Jurkat, Clone E6-1 (cell line): Measurements from ENCODE around the gene LMF2. TPM values are rescaled to one million over a fixed set of nuclear protein-coding genes. Genes with fewer than 3 reads are reported as not detected.
"Not testable (repeated sequence)": the region's sequence is repeated elsewhere in the genome, so short reads cannot be mapped to it uniquely, and the experiment has no call there.

Source experiments
- DNase-seq: peaks from one replicate; pipeline ENCODE4 v3.0.0-alpha.2; 2011; ENCODE audit warnings: low read depth, low spot score
- H3K4me3 ChIP-seq: 2 replicates; pipeline ENCODE4 v1.5.1; 2011; ENCODE audit warnings: mild to moderate bottlenecking, low read length, control low read depth, moderate library complexity
- polyA plus RNA-seq: library from polyadenylated mRNA; unstranded; fragments of >200 nt; gene quantifications from one replicate; pipeline ENCODE4 v1.2.1, GENCODE V29; 2012; ENCODE audit warnings: missing spikeins; ENCODE audit not compliant: insufficient read length, insufficient read depth

LMF2 gene
- 41.7 TPM for polyA plus RNA-seq

GRCh38 chr22:50507421-50507990, at the start of gene LMF2:
Gene LMF2 (minus strand): TSS chr22:50507702. CDS start chr22:50507675, 27 bp downstream.
- DNase-seq = peak; percentile 45
- H3K4me3 ChIP-seq = peak within 1 kb of the TSS; percentile 94

- H3K4me3 ChIP-seq = no peak overlapping the region
- no peak for DNase-seq
Observed at GRCh38 chr22:50556703-50557102, 49.2 kb upstream of the LMF2 start.

GRCh38 chr22:50553310-50553709, 45.8 kb upstream of the LMF2 start:
- DNase-seq = no peak
- no peak overlapping the region for H3K4me3 ChIP-seq

- no peak overlapping the region for H3K4me3 ChIP-seq
- DNase-seq = no peak
Observed at GRCh38 chr22:50551160-50551752, 43.8 kb upstream of the LMF2 start.

GRCh38 chr22:50550395-50550794, 42.9 kb upstream of the LMF2 start:
- no peak for DNase-seq
- no peak overlapping the region for H3K4me3 ChIP-seq

- no peak overlapping the region for H3K4me3 ChIP-seq
- DNase-seq = no peak
Observed at GRCh38 chr22:50548921-50549790, 41.7 kb upstream of the LMF2 start.

GRCh38 chr22:50548040-50548920, 40.8 kb upstream of the LMF2 start:
- H3K4me3 ChIP-seq = no peak overlapping the region
- DNase-seq = no peak

- no peak overlapping the region for H3K4me3 ChIP-seq
- DNase-seq = no peak
Observed at GRCh38 chr22:50547263-50547985, 39.9 kb upstream of the LMF2 start.

GRCh38 chr22:50546326-50547262, 39.1 kb upstream of the LMF2 start:
- no peak overlapping the region for H3K4me3 ChIP-seq
- no peak for DNase-seq

- no peak within 1 kb of the TSS for H3K4me3 ChIP-seq
- no peak for DNase-seq
Observed at GRCh38 chr22:50545522-50546325, 38.2 kb upstream of the LMF2 start, which contains the start of gene KLHDC7B. Gene KLHDC7B (plus strand): TSS chr22:50545899. CDS start chr22:50546244, 345 bp downstream.

GRCh38 chr22:50544746-50545253, 37.3 kb upstream of the LMF2 start:
- no peak overlapping the region for H3K4me3 ChIP-seq
- no peak for DNase-seq

- DNase-seq = no peak
- H3K4me3 ChIP-seq = no peak overlapping the region; the same call in none of the 2 replicates
Observed at GRCh38 chr22:50544078-50544745, 36.7 kb upstream of the LMF2 start.

GRCh38 chr22:50542416-50542927, 35.0 kb upstream of the LMF2 start:
- no peak for DNase-seq
- no peak overlapping the region for H3K4me3 ChIP-seq

GRCh38 chr22:50541667-50542026, 34.1 kb upstream of the LMF2 start:
- H3K4me3 ChIP-seq = not testable (repeated sequence)

GRCh38 chr22:50540381-50540780, 32.9 kb upstream of the LMF2 start:
- no peak overlapping the region for H3K4me3 ChIP-seq
- DNase-seq = no peak

More at GRCh38 chr22:50541667-50542026, 34.1 kb upstream of the LMF2 start:
- DNase-seq = not testable (repeated sequence)

- H3K4me3 ChIP-seq = no peak overlapping the region
- DNase-seq = no peak
Observed at GRCh38 chr22:50537765-50538164, 30.3 kb upstream of the LMF2 start.
